HTR-8/SVneo (cell line): Measurements from ENCODE around the gene ACAP2.
"Not testable (repeated sequence)": the region's sequence is repeated elsewhere in the genome, so short reads cannot be mapped to it uniquely, and the experiment has no call there.

ENCODE experiments used
- DNase-seq: peaks from one replicate; pipeline ENCODE4 v3.0.0; 2011; ENCODE audit warnings: low spot score, mixed read lengths; ENCODE audit not compliant: insufficient read length
- FAIRE-seq: peaks from 2 replicates; lab custom pipeline; 2011; peaks lifted over from hg19 to GRCh38; lab: Jason Lieb, UNC

Gene ACAP2

DNA sequence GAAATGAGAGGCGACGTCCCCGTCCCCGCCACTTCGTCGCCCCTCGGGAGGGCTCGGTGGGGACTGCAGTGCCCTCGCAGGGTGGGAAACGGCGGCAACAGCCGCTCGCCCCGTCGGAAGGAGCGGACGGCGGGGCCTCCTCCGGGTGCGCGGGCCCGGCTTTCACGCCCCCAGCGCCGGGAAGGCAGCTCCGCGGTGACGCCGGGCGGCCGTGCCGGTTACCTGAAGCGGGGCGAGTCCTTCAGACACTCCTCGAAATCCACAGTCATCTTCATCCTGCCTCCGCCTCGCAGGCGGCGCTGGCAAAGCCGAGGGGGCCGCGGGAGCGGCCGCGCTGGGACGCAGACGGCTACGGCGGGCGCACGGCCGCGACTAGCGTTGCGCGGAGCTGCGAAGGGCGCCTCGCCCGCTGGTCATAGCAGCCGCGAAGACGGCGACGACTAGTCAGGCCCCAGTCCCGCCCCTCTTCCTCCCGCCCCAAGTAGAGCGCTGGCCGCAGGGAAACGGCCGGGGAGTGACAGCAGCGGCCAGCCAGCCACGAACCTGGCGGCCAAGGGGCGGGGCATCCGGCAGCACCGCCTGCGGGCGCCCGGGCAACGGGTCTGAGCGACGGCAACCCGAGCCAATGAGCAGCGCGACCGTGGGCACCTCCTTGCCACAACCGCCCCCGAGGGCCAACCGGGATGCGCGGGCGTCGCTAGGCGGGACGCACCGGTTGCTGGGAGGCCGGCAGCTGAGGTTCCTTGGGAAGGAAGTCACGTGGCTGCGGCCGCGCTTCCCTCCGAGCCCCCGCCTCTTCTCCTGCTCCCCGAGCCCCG, at the start of gene ACAP2:
TSS of gene ACAP2 (minus strand) at position 448 of the 818 bp plus-strand sequence. CDS start at position 275, 173 bp downstream.
- peak; percentile 99 for DNase-seq
- FAIRE-seq = peak; percentile 72

GRCh38 chr3:195475614-195476013, 32.8 kb upstream of the ACAP2 start:
- no peak for DNase-seq
- FAIRE-seq = no peak

- DNase-seq, FAIRE-seq: not testable (repeated sequence)
Measured at GRCh38 chr3:195475116-195475515, 32.3 kb upstream of the ACAP2 start.

- FAIRE-seq (no peak), DNase-seq (no peak)
Measured at GRCh38 chr3:195468841-195469240, 26.0 kb upstream of the ACAP2 start.

DNA sequence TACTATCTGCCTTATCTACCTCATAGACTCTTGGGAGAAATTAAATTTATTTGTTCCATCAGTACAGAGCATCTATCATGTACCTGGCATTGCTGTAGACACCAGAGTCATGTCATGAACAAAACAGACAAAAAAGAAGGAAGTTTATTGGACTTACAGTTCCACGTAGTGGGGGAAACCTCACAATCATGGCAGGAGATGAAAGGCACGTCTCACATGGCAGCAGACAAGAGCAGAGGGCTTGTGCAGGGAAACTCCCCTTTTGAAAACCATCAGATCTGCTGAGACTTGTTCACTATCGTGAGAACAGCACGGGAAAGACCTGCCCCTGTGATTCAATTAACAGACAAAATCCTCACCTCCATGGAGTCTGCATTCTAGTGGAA, 25.6 kb upstream of the ACAP2 start:
- DNase-seq = no peak

DNA sequence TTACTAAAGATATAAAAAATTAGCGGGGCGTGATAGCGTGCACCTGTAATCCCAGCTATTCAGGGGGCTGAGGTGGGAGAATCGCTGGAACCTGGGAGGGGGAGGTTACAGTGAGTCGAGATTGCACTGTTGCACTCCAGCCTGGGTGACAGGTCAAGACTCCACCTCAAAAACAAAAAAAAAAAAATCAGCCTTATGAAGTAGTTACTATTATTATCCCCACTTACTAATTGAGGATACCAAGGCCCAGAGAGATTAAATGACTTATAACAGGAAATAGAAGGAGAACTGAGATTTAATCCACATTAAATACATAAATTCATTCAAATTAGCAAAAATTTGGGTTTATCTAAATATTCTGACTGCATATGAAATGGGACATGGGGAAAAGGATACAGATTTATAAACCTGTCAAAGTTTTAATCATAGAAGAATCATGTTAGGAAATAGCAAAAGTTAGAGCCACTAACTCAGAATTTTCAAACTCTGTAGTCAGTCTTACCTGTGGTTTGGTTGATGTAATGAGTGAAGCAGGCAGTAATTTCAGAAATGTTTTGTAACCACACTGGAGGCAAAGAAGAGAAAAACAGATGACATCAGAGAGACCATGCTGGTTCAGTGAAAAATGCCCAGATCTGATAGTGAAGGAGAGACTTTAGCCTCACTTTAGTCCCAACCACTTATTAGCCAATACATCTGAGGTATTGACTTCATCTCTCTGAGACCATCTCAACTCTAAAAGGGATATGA, 25.0 kb upstream of the ACAP2 start:
- FAIRE-seq (no peak), DNase-seq (no peak)

More for the DNA sequence above, 25.6 kb upstream of the ACAP2 start:
- FAIRE-seq = no peak

DNA sequence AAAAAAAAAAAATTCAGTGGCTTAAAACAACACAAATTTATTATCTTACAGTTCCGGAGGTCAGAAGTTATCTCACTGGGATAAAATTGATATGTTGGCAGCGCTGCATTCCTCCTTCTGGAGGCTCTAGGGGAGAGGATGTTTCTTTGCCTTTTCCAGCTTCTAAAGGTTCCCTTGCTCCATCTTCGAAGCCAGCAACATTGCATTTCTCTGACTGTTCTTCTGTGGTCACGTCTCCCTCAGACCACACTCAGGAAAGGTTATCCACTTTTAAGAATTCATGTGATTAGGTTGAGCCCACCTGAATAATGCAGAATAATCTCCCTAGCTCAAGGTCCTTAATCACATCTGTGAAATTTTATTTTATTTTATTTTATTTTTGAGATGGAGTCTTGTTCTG, 23.4 kb upstream of the ACAP2 start:
- no peak for FAIRE-seq
- DNase-seq = no peak

DNA sequence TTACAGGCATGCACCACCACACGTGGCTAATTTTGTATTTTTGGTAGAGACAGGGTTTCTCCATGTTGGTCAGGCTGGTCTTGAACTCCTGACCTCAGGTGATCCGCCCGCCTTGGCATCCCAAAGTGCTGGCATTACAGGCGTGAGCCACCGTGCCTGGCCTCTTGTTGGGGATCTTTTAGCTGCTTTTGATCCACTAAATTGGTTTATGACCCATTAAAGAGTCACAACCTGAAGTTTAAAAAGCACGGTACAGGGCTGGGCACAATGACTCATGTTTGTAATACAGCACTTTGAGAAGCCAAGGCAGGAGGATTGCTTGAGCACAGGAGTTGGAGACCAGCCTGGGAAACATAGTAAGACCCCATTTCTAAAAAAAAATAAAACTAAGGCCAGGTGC, 20.1 kb upstream of the ACAP2 start:
- not testable (repeated sequence) for DNase-seq, FAIRE-seq

DNA sequence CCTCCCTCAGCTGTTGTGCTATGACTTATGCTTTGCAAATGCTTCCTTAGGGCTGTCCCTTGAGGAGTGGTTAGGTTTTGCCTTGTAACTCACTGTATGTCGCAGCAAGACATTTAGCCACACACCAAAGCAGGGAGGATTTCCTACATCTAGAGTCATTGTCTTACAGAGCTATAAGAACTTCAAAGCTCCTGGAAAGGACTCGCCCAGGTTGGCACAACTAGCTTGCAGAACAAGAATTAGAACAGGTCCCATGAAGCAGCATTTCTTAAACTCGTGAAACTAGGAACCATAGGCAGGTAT, 19.4 kb upstream of the ACAP2 start:
- FAIRE-seq (no peak), DNase-seq (no peak)

DNA sequence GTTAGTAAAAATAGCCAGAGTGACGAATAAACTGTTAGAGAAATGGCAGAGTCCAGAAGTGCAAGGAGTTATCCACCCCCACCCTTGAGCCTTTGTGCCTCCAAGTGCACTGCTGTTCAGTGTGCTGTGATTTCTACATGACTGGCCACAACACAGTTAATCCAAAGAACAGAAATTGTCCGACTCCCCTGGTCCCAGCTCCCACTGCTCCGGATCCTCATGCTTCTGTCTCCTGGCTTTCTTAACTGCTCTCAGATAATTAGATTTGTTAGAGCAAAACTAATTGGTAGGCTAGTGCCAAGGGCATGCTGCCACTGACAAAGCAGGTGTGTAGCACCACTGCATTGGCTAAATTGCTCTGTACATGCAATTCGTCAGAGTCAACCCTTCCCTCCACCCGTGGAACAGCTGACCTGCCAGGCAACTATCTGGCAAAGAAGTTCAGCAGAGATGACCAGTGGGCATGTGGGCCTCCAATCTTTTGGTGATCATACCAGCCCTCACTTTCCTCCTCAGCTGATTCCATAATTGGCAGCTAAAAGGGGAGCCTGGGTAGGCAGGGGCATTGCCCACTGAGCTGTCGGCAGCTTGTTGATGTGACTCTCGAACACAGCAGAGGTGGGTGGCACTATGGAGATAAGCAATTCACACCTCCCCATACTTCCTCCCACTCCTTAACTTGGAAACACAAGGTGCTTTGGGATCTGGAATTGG, 18.9 kb upstream of the ACAP2 start:
- FAIRE-seq (no peak), DNase-seq (no peak)

GRCh38 chr3:195460091-195460713, 17.4 kb upstream of the ACAP2 start:
- DNase-seq = no peak
- no peak for FAIRE-seq

GRCh38 chr3:195458316-195458717, 15.5 kb upstream of the ACAP2 start:
- FAIRE-seq (no peak), DNase-seq (no peak)

GRCh38 chr3:195455789-195456188, 13.0 kb upstream of the ACAP2 start:
- no peak for FAIRE-seq
- no peak for DNase-seq

GRCh38 chr3:195453236-195453635, 10.4 kb upstream of the ACAP2 start:
- FAIRE-seq (no peak), DNase-seq (no peak)

GRCh38 chr3:195451373-195452015, 8.7 kb upstream of the ACAP2 start:
- DNase-seq (no peak), FAIRE-seq (no peak)

DNA sequence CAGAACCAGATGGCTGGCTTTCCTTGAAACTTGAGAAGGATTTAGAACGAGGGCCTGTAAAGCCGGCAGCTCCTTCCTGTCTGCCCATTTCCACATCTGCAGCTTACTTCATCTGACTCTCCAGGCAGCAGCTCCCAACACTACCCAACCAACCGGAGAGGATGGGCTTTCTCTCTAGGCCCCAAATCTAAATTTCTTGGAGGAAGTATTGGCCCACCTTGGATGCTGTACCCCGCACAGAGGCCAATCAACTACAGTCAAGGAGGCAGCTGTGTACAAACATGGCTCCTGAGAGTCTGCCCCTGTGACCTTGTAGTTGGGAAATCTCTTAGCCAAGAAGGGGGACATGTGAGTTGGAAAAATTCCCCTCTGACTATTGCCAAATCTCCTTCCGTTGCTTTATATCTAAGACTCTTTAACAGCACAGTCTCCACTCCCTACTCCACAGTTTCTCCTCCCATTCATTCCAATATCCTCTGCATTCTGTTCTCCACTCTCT, 8.0 kb upstream of the ACAP2 start:
- FAIRE-seq = no peak
- DNase-seq = no peak

GRCh38 chr3:195448205-195448875, 5.5 kb upstream of the ACAP2 start:
- FAIRE-seq (no peak), DNase-seq (no peak)

DNA sequence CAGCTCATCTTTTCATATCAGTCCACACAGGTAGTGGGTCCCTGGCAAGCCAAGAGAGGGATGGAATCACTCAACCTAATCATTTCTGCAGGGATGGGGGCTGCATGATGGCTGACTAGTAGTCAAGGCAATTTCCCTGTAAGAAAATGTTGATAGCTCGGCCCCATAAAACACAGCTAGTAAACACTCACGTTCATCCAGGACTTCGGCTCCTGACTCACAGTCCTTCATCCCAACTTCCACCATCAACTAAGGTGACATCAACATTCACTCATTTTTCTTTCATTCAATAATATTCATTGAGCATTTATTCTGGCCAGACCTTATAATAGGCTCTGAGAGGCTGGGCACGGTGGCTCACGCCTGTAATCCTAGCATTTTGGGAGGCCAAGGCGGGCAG, 4.4 kb upstream of the ACAP2 start:
- FAIRE-seq (no peak), DNase-seq (no peak)

DNA sequence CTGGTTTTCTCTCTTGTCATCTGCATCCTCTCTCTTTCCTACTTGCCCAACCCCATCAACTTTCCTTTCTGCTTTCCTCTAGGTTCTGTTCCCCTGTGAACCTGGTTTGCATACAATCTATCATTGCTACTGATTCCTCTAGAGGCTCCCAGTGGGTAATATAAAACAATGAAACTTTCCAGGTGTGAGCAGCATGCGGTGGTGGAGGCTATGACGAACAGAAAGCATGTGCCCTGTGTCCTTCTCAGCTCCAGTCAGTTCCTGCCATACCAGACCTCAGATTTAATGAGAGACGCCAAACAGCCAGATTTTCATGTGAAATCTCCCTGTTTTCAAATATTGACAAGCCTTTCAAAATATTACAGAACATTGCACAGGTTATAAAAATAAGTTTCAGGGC, 3.5 kb upstream of the ACAP2 start:
- DNase-seq (no peak), FAIRE-seq (no peak)
